Measurements from ENCODE around the gene NAA16.

NAA16 gene

GRCh38 chr13:41426047-41426446, 115.0 kb downstream of the NAA16 start:
- no peak for DNase-seq (ENCODE audit: low read depth)
- H3K4me3 ChIP-seq (replicated peaks; ENCODE audit: low read depth, low read length): no peak overlapping the region
- TF ChIP-seq, protein P1, sequence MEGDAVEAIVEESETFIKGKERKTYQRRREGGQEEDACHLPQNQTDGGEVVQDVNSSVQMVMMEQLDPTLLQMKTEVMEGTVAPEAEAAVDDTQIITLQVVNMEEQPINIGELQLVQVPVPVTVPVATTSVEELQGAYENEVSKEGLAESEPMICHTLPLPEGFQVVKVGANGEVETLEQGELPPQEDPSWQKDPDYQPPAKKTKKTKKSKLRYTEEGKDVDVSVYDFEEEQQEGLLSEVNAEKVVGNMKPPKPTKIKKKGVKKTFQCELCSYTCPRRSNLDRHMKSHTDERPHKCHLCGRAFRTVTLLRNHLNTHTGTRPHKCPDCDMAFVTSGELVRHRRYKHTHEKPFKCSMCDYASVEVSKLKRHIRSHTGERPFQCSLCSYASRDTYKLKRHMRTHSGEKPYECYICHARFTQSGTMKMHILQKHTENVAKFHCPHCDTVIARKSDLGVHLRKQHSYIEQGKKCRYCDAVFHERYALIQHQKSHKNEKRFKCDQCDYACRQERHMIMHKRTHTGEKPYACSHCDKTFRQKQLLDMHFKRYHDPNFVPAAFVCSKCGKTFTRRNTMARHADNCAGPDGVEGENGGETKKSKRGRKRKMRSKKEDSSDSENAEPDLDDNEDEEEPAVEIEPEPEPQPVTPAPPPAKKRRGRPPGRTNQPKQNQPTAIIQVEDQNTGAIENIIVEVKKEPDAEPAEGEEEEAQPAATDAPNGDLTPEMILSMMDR (IDR thresholded peaks at IDR 0.05; ENCODE audit: low read length, missing control alignments): no peak

All from fibroblast of pulmonary artery (primary cell).